NCI-H1417 treated with DMSO at 0.1 percent for 48 hours (cell line): Measurements from ENCODE around the gene DELE1.
A peak's percentile ranks its signal among the peaks of the same experiment; 100 is the strongest.

Experiments
- DNase-seq: peaks from one replicate; lab custom pipeline; 2025; lab: John Stamatoyannopoulos, UW

DELE1 gene, protein sequence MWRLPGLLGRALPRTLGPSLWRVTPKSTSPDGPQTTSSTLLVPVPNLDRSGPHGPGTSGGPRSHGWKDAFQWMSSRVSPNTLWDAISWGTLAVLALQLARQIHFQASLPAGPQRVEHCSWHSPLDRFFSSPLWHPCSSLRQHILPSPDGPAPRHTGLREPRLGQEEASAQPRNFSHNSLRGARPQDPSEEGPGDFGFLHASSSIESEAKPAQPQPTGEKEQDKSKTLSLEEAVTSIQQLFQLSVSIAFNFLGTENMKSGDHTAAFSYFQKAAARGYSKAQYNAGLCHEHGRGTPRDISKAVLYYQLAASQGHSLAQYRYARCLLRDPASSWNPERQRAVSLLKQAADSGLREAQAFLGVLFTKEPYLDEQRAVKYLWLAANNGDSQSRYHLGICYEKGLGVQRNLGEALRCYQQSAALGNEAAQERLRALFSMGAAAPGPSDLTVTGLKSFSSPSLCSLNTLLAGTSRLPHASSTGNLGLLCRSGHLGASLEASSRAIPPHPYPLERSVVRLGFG

DNA sequence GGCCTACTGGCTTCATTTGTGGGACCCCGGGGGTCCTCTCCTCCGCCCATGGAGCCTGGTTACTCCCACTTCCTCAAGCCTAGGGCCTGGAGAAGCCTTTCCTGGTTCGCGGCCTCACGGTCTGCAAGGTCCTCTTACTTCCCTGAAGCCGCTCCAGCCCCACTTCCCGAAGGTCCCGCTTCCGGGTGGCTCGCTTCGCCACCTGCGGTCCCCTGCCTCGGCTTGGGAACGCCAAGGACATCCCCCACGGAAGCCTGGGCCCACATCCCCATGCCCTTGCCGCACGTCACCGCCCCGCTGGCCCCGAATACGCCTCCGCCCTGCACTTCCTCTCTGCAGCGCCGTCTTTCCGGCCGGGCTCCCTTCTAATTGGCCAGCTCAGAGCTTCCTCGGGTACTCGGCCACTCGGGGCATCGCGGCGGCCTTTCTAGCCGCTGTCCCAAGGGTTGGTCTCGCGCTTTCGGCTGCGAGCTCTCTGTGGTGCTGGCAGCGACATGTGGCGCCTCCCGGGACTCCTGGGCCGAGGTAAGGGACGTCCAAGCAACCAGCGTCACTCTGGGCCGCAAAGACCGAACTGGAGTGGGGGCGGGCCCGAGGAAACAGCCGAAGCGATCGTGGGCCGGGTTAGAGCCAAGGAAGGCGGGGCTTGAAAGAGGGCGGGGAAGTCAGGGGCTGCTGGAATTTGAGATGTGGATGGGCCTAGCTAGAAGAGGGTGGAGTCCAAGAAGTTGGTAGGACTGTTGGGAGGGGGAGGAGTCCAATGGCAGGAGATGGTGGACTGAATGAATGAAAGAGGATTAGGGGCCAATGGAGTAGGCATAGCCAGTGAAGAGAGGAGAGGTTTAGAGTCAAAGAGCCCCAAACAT lies at the start of gene DELE1:
Gene DELE1, plus strand, starts transcription at position 424 of the 866 bp plus-strand sequence. Its CDS starts 71 bp downstream, at position 495.
- DNase-seq = peak; percentile 36

DNA sequence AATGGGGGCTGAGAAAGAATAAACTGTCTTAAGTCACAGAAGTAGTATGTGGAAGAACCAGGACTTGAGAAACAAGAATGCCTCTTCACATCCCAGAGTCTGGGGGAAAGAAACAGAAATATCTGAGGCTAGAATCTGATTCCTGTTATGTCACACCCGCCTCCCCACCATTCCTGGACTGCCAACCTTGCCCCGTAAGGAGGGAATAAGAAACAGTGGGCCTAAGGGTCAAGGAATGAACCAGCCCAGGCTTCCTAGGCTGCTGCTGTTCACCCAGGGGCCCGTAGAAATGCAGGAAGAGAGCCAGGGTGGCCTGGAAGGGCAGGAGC lies 49.8 kb upstream of the DELE1 start:
- DNase-seq = no peak

DNA sequence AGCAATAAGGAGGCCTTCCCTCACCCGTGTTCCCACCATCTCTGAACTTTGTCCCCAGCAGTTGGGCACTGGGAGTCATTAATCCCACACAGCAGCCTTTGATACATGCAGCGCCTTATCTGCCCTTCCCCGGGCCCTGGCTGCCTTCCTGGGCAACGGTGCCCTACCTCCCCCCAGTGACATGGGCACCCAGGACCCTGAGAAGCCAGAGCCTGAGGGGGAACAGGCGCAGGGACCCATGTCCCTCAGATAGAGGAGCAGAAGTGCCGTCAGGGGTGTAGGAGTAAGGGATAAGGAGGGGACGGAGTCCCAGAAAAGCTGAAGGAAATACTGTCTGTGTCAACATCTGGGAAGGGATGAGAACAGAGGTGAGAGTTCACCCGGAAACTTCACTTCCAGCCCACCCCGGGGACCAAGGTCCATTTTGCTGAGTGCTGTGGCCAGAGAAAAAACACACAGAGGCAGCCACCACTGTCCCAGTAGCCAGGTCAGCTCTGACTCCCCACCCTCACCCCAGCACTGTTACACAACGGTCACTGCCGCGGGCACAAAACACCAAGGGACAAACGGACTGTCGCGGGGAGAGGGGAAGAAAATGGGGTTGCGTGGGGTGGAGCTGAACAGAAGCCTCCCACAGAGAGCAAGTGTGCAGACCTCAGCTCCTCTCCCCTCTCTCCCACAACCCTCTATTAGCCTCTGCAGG lies 49.3 kb upstream of the DELE1 start:
- DNase-seq = no peak

DNA sequence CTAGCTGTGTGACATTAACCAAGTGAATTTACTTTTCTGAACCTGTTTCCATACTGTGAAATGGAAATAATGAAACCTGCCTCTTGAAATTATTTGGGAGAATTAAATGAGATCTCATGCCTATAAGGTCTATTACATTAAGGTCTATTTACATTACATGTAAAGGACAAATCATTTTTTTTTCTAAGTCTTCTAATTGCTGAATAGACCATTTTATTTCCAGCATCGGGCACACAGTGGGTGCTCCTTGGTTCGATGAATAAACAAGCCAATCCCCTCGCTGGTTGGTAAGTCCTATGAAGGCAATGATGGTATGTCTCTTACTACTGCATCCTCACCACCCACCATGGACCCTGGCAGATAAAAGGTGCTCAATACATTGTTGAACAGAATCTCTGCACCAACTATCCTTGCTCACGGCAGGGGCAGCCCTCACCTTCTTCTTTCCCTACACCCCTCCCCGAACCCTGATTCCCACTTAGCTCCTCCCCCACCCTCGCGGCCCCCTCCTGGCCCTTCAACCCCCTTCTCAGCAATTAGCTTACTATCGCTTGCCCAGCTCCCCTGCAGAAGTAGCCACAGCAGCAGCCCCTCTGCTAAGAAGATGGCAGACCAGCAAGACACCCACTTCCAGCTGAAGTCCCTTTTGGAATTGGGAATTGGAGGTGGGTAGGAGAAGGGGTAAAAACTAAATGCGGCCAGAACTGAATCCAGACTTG lies 48.5 kb upstream of the DELE1 start:
- DNase-seq = no peak

DNA sequence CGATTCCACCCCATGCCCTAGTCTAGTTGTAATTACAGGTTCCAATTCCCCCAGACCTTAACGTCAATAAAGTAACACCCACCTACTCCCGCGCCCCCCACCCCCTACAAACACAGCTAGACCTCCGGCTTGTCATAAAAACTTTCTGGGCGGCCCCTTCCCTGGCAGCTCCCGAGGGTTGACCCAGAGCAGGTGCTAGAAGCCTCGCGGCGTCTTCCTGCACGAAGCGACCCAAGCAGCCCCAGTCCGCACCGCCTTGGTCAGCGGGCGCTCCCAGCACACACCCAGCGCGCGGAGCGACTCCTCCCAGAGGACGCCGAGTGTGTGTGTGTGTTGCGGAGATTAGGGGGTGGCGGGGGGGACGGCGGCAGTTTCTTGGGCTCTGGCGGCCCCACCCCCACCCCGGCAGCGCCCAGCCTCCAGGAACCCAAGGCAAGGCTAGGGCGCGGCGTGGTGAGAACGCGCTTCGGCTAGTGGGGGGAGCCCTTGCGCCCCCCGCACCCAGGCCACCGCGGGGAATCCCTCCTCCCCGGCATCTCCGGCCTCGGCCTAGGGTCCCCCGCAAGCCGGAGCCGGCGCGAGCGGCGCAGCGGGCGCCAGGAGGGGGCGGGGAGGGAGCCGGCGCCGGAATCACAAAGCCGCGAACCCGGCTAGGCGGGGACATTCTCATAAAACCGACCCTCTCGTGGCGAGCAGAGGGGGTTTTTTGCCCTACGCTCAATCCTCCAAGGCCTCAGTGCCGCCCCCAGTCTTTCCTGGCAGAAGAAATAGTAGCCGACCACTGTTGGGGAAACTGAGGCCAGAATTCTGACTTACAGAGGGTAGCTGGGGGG lies 47.7 kb upstream of the DELE1 start:
- no peak for DNase-seq

DNA sequence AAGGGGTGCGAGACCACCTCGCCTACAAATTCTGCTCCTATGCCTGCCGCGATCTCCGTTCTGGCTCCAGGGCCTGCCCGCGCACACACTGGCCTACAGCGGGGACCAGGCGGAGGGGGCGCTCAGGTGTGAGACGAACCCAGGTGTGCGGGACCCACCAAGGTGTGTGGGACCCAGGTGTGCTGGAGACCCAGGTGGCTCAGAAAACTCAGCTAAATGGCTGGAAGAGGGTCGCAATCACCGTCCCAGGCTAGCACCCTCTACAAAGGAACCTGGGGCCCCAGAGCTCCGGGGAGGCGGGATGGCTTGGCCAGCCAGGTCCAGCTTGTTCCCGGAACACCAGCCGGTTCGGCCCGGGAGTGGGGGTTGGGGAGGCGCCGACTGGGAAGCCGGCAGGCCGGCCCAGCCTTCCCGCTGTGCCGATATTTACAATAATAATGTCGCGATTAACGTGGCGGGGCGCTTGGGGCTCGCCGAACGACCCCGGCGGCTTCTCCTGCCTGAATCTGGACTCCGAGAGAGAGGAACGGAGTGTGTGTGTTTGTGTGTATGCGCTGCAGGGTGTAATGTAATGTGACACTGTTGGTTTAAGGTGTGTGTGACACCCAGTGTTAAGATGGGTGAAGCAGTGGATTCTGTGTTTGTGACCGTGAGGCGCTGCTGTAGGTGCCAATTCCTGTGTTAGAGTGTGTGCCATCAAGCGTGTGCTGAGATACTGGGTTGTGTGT lies 46.9 kb upstream of the DELE1 start:
- DNase-seq = no peak

DNA sequence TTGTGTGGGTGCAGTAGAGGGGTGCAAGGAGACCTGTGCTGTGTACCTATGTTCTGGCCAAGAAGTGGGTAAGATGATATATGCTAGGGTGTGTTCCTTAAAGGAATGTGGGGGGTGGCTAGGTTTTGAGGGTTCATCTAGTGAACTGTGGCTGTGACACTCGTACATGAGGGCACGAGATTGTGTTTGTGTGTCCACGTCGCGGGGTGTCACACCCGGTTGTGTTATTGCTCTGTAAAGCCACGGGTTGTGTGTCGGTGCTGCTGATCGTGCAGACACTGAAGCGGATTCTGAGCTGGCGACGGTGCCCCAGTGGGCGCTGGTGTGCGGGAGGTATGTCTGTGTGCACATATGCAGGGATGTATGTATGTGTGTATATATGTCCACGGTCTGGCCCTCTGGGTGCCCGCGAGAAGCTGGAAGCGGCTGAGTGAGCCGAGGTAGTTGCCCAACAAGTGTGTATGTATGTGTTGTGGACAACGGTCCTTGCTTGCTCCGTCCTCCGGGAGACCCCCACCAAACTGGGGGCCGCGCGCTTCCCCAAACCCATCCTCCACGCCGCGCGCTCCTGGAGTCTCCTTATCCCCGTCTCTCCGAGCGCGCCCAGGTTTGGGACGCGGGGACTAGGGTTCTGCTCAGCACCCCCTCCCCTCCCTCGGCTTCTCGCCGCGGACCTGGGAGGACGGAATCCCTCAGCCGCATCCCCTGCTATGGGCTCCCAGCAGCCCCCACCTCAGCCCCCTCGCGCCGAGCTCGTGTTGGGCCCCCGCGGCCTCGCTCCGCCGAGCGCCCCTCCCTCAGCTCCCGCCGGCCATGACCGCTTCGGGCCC lies 46.1 kb upstream of the DELE1 start:
- no peak for DNase-seq

DNA sequence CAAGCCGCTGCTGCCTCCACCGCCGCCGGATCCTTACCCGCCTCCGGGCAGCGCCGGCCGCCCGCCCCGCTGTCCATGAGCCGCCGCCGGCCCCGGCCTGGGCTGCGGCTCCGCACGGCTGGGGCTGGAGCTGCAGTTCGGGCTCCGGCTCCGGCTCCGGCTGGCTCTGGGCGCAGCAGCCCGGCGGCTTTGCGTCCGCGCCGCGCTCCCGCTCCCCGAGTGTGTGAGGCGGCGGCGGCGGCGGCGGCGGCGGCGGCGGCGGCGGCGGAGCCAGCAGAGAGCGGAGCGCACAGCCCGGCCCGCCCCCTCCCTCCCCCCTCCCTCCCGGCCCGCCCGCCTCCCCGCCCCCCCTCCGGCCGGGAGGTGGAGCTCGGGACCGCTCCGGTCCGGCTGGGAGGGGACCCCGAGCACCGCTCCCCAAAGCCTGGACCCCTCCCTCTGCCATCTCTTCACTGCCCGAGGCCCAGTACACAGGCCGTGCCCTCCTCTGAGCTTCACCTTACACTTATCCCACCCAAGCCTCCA lies 45.4 kb upstream of the DELE1 start, which contains the start of gene PCDH1:
Gene PCDH1, minus strand, starts transcription at position 225 of the 525 bp plus-strand sequence. Its CDS starts 148 bp downstream, at position 77.
- no peak for DNase-seq

DNA sequence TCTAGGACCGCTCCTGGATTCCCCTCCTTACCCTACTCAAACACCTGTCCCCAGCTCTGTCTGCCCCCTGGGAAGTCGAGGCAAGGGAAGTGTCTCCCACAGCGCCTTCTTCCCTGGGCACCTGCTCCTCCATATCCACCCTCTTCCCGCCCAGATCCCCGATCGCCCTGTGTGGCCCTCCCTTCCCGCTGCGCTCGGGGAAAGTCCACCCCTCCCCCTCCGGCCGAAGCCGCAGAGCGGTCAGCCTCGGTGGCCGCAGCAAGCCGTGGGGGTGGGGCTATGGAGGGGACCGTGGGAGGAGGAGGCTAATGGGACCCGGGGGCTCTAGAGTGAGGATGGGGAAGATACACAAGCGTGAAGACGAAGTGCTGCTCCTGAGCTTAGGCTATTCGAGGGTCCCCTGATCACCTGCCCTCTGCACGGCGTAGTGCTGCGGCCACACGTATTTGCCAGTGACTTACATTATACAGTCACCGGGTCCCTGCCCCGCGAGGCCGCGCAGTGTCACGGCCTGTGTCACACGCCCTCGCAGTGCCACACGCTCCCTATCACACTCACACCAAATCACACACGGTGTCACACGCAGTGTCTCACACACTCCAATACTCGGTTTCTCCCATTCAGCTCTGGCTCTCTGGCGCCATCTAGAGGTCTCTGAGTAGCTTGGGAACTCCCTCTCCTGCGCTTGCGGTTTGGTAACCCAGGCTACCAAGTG lies 44.8 kb upstream of the DELE1 start:
- no peak for DNase-seq

DNA sequence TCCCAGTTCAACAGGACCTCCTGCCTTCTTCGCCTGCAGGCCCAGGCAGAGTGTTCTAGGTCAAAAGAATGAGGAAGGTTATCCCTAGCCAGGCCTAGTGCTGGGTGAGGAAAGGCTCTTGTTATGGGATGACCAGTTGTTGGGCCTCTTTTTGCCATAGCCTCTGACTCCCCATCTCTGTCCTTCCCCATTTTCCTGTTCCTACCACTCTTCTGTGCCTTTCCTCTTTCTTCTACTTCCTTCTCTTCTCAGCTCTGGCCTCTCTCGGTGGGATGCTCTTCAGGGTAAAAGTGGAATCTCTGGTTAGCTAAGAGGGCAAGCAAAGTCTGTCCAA lies 44.3 kb upstream of the DELE1 start:
- DNase-seq = no peak

DNA sequence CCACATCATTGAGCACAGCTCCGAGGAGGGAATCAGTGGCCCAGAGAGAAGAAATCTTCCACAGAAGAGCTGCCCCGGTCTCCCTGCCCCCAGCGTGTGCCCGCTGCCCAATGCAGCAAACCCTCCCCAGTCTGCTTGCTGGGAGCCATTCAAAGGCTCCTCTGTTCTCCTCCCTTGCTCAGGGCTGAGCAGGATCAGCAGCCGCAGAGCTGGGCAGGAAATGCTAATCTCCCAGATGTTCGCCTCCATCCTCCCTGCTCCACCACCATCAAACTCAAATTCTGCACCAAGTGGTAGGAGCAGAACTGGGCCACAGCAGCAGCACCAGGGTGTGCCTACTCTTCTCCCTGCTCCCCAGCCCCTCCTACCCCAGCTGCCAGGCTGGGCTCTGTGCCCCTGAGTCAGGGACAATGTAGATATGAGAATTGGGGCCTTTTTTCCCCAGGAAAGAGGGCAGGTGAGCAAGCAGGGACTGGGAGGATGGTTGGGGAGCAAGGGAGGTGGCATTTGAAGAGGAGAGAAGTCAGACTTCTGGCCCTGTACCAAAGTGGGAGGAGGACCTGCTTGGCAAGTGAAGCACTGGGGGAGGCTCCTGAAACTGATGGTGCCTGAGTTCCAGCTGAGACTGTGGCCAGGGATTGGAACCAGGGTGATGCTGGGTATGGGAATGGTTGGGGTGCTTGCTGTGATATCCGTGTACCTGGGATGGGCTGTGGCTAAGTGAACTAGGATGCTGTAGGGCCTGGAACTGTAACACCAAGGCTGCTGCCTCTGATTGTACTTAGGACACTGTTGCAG lies 43.5 kb upstream of the DELE1 start:
- no peak for DNase-seq

DNA sequence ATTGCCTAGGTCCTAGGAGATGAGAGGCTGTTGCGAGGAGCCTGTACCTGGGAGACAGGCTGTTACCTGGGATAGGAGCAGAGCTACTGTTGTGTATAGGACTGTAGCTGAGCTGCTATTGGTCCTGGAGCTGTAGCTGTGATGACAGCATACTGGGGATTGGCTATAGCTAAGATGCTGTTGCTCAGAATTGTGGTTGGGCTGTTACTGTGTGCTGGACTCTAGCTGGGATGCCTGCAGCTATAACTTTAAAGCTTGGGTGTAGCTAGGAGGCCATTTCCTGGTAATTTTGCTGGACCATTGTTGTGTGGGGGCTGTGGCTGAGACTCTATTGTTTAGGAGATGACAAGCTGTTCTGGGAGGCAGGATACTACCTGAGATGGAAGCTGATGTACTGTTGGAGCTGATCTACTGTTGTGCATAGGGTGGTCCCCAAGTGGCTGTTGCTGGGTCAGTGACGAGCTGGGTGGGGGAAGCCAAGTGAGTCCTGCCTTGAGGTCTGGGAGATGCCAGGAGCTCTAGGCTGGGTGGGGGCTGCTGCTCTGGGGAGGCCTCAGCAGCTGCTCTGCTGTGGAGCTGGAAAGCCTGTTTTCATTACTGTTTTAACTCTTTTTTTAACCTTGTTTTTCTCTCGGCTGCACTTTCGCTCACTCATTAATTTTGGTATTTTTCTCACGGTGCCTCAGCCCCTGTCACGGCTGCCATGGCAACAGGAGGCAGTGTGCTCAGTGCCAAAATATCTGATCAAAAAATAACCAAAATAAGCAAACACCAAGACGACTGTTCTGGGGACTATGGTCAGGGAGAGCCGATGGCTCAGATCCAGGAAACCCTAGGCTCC lies 42.5 kb upstream of the DELE1 start:
- no peak for DNase-seq

DNA sequence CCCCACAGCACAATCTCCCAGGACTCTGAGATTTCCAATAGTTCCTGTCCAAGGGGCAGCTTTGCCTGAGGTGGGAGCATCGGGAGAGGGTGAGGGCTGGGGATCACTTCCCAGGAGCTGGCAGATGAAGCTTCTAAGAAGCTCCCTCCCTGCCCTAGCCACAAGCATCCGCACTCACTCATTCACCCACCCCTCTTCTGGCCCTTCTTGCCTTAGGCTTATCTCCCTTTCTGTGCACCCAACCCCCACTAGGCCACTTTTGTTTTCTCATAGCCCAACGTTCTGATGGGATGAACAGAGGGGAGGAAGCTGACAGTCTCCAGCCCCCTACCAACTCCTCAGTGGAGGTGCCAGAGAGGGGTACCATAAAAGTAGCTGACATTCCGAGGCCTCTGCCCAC lies 41.8 kb upstream of the DELE1 start:
- no peak for DNase-seq

DNA sequence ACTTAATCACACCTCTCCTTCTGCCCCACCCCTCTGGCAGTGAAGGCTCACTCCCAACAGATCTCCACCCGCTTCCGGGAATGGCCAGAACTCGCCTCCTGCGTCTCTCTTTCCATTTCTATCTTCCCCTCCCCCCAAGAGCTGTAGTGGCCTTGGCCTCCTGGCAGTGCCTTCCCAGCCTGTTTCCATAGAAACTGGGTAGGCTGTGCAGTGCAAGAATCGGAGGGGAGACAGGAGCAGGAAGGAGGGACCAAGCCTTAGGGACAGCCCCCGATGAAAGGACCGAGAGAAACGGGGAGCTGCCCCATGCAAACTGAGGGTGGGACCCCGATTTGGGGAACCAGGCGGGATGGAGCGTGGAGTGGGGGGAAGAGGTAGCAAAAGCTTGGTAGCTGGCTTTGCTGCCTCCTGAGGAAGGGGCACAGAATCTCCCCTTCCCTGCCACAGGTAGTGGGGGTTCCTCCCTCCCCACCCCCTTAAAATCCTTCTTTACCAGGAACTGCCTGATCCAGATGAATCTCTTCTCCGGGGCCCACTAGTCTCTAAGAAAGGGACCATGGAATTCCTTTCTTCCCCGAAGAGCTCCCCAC lies 41.0 kb upstream of the DELE1 start:
- DNase-seq = no peak

DNA sequence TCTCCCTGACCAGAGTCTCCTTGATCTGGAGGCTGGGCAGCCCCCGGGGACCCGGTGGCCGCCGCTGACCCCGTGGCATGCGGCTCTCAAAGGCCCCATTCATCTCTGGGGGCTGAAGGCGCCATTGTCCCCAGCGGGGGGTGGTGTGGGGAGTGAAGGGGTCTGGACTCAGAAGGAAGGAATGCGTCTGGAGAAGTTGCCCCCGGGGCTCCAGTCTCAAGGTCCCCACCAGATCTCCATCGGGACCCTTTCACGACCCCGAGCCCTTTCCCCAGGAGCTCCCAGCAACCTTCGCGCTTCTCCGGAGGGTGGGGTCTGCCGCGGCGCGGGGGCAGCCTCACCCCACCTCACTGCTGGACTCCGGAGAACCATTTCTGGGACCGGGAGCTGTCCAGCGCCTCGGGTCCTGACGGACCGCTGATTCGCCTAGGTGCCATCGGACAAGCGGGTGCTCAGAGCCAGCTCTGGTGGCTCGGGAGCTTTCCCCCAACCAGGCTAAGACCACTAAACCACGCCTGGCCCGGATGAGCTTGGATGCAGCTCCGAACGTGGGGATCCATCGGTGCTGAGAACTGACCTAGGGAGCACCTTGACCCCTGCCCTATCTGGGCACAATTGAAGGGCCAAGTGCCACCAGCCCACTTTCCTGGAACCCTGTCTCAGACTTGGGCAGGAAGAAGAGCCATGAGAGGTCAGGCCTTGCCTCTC lies 40.3 kb upstream of the DELE1 start:
- DNase-seq = no peak
